Activated CD8-positive, alpha-beta T cell treated with anti-CD3 and anti-CD28 coated beads for 36 hours (primary cell): ENCODE measurements around the gene DUS1L. TPM values are rescaled to one million over a fixed set of nuclear protein-coding genes. Genes with fewer than 3 reads are reported as not detected.
A peak's percentile ranks its signal among the peaks of the same experiment; 100 is the strongest.

ENCODE experiments used
- ATAC-seq: fragments of 200-7000 bp; cut with Tn5 transposase; one replicate; pipeline ENCODE4 v1.10.0; 2021; ENCODE audit warnings: mild to moderate bottlenecking, moderate library complexity
- CTCF ChIA-PET: fragments of 350-600 bp; sonication (Branson Sonifier 250); formaldehyde crosslinking; loops from one replicate; lab custom pipeline; 2021; ENCODE audit warnings: antibody characterized with exemption; lab: Charles Lee
- POLR2A ChIA-PET: fragments of 350-600 bp; sonication (Branson Sonifier 250); formaldehyde crosslinking; loops from one replicate; lab custom pipeline; 2021; ENCODE audit warnings: antibody characterized with exemption; lab: Charles Lee
- DNase-seq: peaks from one replicate; pipeline ENCODE4 v3.0.0-alpha.2; 2020
- H3K27ac Mint-ChIP-seq: one replicate; pipeline ENCODE4 v1.8.0; 2021; ENCODE audit warnings: mild to moderate bottlenecking, mixed read lengths
- H3K27me3 Mint-ChIP-seq: one replicate; pipeline ENCODE4 v1.8.0; 2021; ENCODE audit warnings: mixed read lengths
- H3K36me3 Mint-ChIP-seq: one replicate; pipeline ENCODE4 v1.8.0; 2021; ENCODE audit warnings: low read depth, mixed read lengths
- H3K4me1 Mint-ChIP-seq: one replicate; pipeline ENCODE4 v1.8.0; 2021; ENCODE audit warnings: low read depth, mixed read lengths
- H3K4me3 Mint-ChIP-seq: one replicate; pipeline ENCODE4 v1.8.0; 2021; ENCODE audit warnings: mild to moderate bottlenecking, moderate library complexity, mixed read lengths
- H3K9me3 Mint-ChIP-seq: one replicate; pipeline ENCODE4 v1.8.0; 2021; ENCODE audit warnings: mixed read lengths
- CTCF ChIP-seq: fragments of 200-600 bp; IDR thresholded peaks from one replicate; pipeline ENCODE4 v1.8.0; 2022; ENCODE audit warnings: antibody characterized with exemption, mild to moderate bottlenecking
- intact Hi-C: fragments of 100-400 bp; cut with micrococcal nuclease; formaldehyde crosslinking; loops from one replicate; pipeline ENCODE4 v1.10.0; 2022
- total RNA-seq, 2 experiments: library from RNA; stranded (reverse); gene quantifications; one replicate each; pipeline ENCODE4 v1.2.3, GENCODE V29; 2021

Gene DUS1L
- total RNA-seq, 2 experiments from 2014 or later, result 139 to 140 TPM

DNA sequence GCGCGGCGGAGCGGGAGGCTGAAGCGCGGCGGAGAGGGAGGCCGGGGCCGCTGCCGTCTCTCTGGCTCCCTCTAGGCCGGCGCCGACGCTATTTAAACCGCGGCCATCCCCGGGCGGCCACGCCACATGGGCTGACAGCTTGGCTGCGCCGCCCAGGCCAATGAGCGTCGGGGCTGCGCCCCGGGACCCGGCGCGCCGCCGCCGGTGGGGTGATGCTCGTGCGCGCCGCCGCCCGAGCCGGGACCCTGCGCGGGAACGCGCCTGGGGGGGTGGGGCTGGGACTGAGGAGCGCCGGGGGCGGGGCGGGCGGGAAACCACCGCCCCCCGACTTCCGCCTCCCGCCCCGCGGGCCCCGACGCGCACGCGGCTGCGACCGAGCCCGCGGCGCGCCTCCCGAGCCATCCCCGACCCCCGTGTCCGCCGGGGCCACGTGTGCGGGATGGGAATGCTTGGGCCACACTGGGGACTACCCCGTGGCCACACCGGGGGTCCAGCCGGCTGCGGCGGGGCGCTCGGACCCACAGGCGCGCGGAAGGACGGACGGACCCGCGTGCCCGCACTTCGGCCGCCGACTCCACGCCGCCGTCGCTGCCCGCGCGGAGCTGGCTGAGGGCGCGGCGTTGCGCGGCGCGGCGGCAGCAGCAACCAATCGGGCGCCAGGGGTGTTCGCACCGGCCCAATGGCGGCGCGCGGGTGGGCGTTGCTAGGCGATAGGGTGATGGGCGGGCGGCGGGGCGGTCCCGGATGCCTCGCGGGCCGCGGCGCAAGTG lies 32.8 kb upstream of the DUS1L start, which contains the start of gene FASN:
FASN (minus strand) TSS at position 68 of the 770 bp plus-strand sequence. CDS start 1,791 bp downstream, outside the sequence.
- Mint-ChIP-seq H3K9me3 (no peaks in the 10 kb centered on the region), H3K4me1 (peaks cover 16% of the 10 kb centered on the region), H3K27me3 (no peaks in the 10 kb centered on the region), H3K36me3 (peaks cover 24% of the 10 kb centered on the region), H3K4me3 (peak within 1 kb of the TSS; percentile 80), H3K27ac (peak within 1 kb of the TSS; percentile 20)
- DNase-seq, result peak; percentile 96
- no peak for TF ChIP-seq CTCF
- peak; percentile 83 for ATAC-seq
- intact Hi-C loops, result no loop called here
- ChIA-PET CTCF (interaction anchor here (0.8 to 2.0 kb wide), 7 partner anchors 8 to 139 kb away, joined by 3 to 10 read pairs (median 4); no protein-coding TSS in a partner anchor), POLR2A (interaction anchor here (0.8 to 4.3 kb wide), 9 partner anchors 9 to 171 kb away, joined by 3 to 16 read pairs (median 4); partner anchors contain the start of genes DUS1L and MAFG)

DNA sequence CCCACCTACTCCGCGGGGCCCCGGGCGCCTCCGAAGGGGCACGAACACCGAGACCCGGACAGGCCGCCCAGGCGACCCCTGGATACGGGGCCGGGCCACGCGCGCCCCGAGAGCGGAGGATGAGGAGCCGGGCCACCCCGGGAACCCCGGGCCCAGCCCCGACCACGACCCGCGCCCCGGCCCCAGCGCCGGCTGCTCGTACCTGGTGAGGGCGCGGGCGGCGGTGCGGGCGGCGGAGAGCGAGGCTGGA lies 32.2 kb upstream of the DUS1L start:
- peak; percentile 26 for TF ChIP-seq CTCF
- peaks cover 27% of the 10 kb centered on the region for H3K36me3 Mint-ChIP-seq
- H3K9me3 Mint-ChIP-seq, result no peaks in the 10 kb centered on the region
- H3K4me3 Mint-ChIP-seq, result peak overlapping the region; percentile 68
- ChIA-PET CTCF (interaction anchor here (1.2 to 1.7 kb wide), 3 partner anchors 8 to 68 kb away, joined by 3 to 10 read pairs (median 4); no protein-coding TSS in a partner anchor), POLR2A (interaction anchor here (1.0 to 4.3 kb wide), 6 partner anchors 9 to 170 kb away, joined by 3 to 16 read pairs (median 8); partner anchors contain the start of genes DUS1L and MAFG)
- H3K4me1 Mint-ChIP-seq, result peaks cover 16% of the 10 kb centered on the region
- DNase-seq, result peak; percentile 32
- intact Hi-C loops, result no loop called here
- no peak overlapping the region for H3K27ac Mint-ChIP-seq
- no peaks in the 10 kb centered on the region for H3K27me3 Mint-ChIP-seq
- ATAC-seq, result no peak

DNA sequence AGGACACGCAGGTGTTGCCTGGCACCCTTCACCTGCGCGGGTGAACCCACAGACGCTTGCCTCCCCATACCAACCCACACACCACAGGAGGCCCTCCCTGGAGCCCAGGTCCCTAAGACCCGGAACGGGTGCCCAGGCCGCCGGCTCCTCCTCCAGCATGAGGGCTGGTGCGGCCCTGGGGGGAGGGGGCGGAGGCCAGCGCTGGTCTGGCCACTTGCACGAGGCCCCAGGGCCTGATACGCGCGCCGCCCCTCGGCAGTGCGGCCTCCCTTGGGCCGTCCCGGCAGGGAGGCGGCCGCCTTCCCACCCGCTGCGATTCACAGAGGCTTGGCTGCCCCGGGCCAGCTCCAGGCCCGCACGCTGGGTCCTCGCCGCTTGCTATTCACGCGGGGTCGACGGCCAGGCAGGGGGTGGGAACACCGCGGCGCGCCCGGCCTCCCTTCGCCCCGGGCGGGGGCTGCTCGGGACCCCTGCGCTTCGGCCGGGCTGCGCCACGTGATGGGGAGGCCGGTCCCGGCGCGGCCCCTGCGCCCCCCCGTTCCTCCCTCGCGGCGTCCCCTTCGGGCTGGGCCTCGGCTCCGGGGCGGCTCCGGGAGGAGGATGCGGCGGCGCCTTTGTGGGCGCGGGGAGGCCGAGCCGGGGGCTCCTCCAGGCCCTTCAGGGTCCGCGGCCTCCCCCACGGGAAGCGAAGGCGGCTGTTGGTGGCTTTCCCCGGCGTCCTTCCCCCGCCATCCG lies 31.7 kb upstream of the DUS1L start:
- POLR2A ChIA-PET, result interaction anchor here (1.0 to 4.3 kb wide), 9 partner anchors 9 to 170 kb away, joined by 3 to 16 read pairs (median 5); partner anchors contain the start of genes DUS1L and MAFG
- TF ChIP-seq CTCF, result no peak
- ATAC-seq (no peak), DNase-seq (peak; percentile 36)
- H3K4me1 Mint-ChIP-seq, result peaks cover 16% of the 10 kb centered on the region
- H3K36me3 Mint-ChIP-seq, result peaks cover 27% of the 10 kb centered on the region
- CTCF ChIA-PET, result interaction anchor here (1.5 kb wide), 1 partner anchor 67 kb away, joined by 10 read pairs; no protein-coding TSS in a partner anchor
- H3K9me3 Mint-ChIP-seq, result no peaks in the 10 kb centered on the region
- H3K27ac Mint-ChIP-seq, result no peak overlapping the region
- H3K4me3 Mint-ChIP-seq, result peak overlapping the region; percentile 75
- intact Hi-C loops, result no loop called here
- no peaks in the 10 kb centered on the region for H3K27me3 Mint-ChIP-seq

DNA sequence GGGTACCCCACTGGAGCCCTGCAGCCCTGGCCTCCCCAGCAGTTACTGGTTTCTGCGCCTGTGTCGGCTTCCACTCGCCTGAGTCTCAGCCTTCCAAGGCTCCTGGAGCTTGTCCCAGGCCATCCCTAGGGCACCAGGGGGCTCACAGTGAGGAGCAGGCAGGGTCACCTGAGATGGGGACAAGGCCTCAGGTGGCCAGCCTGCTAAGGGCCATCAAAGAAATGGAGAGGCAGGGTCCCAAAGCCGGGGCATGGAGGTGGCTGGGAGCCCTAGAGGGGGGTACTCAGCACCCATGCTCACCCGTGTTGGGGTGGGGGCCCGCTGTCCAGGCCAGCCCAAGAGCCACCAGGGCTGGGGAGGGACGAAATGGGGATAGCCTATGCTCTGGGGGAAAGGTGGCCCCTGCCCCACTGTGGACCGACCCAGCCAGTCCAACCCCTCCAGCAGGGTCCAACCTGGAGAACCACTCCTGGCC lies 31.1 kb upstream of the DUS1L start:
- POLR2A ChIA-PET, result interaction anchor here (1.0 to 4.3 kb wide), 9 partner anchors 8 to 46 kb away, joined by 3 to 16 read pairs (median 5); partner anchors contain the start of gene DUS1L
- peaks cover 29% of the 10 kb centered on the region for H3K36me3 Mint-ChIP-seq
- intact Hi-C loops, result no loop called here

More for the DNA sequence above, 31.1 kb upstream of the DUS1L start:
- Mint-ChIP-seq H3K4me3 (peak overlapping the region; percentile 75), H3K27me3 (no peaks in the 10 kb centered on the region), H3K9me3 (no peaks in the 10 kb centered on the region), H3K27ac (no peak overlapping the region), H3K4me1 (peaks cover 16% of the 10 kb centered on the region)
- TF ChIP-seq CTCF, result no peak
- CTCF ChIA-PET, result no interaction called here
- no peak for ATAC-seq
- no peak for DNase-seq
